DND-41 (cell line): ENCODE data around the gene TRIOBP.

Source experiments
- CTCF ChIP-seq: IDR thresholded peaks from 2 replicates; pipeline ENCODE4 v1.5.1; 2012; ENCODE audit warnings: borderline replicate concordance, low read length, moderate library complexity, mild to moderate bottlenecking; ENCODE audit not compliant: poor library complexity, severe bottlenecking; ENCODE audit errors: extremely low read depth
- EZH2 ChIP-seq: IDR thresholded peaks from 3 replicates; pipeline ENCODE4 v1.6.1; 2012; ENCODE audit warnings: borderline replicate concordance, low read depth, mild to moderate bottlenecking, moderate library complexity, low read length, inconsistent platforms; ENCODE audit not compliant: severe bottlenecking

DNA sequence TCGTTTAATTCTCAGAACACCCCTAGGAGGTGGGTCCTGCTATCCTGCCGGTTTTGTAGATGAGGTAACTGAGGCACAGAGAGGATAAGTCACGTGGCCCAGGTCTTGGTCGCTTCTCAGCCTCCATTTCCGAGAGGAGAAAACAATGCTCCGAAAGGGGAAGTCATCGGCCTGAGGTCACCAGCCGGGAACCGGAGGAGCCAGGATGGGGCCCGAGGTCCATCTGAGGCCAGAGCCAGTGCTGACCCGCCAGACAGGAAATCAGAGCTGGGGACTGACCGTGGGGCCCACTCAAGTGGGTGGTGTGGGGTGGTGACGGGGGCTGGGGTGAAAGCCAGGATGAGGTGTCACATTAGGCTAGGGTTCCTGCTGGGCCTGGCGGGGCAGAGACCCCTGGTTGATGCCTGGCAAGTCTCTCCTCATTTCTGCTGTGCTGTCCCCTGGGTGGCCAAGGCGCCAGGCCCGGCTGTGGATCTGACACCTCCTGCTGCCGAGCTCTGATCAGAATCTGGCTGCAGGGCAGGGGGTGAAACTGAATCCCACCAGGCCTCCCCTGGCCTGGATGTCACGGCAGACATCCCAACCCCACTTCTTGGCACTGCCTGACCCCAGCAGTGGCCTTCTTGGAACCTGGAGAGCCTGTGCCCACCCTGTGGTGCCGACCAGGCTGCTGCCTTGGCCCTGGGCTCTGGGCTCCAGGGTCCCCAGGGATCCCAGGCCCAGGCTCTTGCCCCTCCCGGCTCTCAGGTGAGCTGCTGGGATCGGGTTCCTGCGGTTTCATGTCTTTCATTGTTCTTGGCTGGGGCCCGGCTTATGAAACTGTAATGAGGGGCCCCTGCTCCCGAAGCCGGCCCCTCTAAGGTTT, 12.0 kb downstream of the TRIOBP start:
- TF ChIP-seq CTCF (no peak), EZH2 (no peak)
